Adrenal gland (tissue), 12 donors: ENCODE results near the gene PRPF39. TPM values are rescaled to one million over a fixed set of nuclear protein-coding genes. Genes with fewer than 3 reads are reported as not detected.

Source experiments
- DNase-seq, 7 donors: peaks; one replicate each; pipeline ENCODE4 v3.0.0-alpha.2; 2019 to 2020
- H3K27ac ChIP-seq, 5 donors: fragments of 200-600 bp; sonication (generic) in 4 of 5; 1 replicate in 3 of 5; 2 replicates in 2 of 5; pipeline versions ENCODE4 v1.5.1 to v1.8.0; 2016 to 2020; ENCODE audit warnings: mild to moderate bottlenecking in 1 of 5
- H3K27me3 ChIP-seq: fragments of 200-600 bp; 2 replicates; pipeline ENCODE4 v1.8.0; 2021
- H3K36me3 ChIP-seq, 2 donors: fragments of 200-600 bp; replicated peaks in 1 of 2; 1 replicate in 1 of 2; 2 replicates in 1 of 2; pipeline versions ENCODE4 v1.5.1 to v1.8.0; 2018 to 2022
- H3K4me1 ChIP-seq, 2 donors: fragments of 200-600 bp; replicated peaks in 1 of 2; 1 replicate in 1 of 2; 2 replicates in 1 of 2; pipeline versions ENCODE4 v1.5.1 to v1.8.0; 2018 to 2021
- H3K4me3 ChIP-seq, 4 donors: fragments of 200-600 bp; sonication (generic) in 3 of 4; one replicate each; pipeline ENCODE4 v1.5.1; 2016 to 2018
- H3K9me3 ChIP-seq, 3 donors: fragments of 200-600 bp; sonication (generic) in 1 of 3; replicated peaks in 1 of 3; 1 replicate in 2 of 3; 2 replicates in 1 of 3; pipeline versions ENCODE4 v1.5.1 to v1.8.0; 2016 to 2021
- POLR2A ChIP-seq, 2 donors: fragments of 450-650 bp; IDR thresholded peaks; one replicate each; pipeline ENCODE4 v1.6.1; 2017; ENCODE audit warnings: antibody characterized with exemption in 2 of 2, mild to moderate bottlenecking in 2 of 2, moderate library complexity in 1 of 2
- WGBS, 4 donors: extraction: QIAGEN DNeasy Blood & Tissue Kit in 2 of 4; methylation state at CpG; one replicate each; pipeline versions ENCODE4 v1.1.5 to v1.1.7; 2013 to 2017; 5-methylcytosine and 5-hydroxymethylcytosine counted together
- intact Hi-C, 2 donors: fragments of 100-400 bp; cut with DNase I; formaldehyde crosslinking; loops; one replicate each; pipeline versions ENCODE4 v1.14.1 to v1.15.0; 2022 to 2023
- polyA plus RNA-seq, 3 donors: library from polyadenylated mRNA; stranded (reverse); fragments of 200-250 nt in 2 of 3; fragments of 350-450 nt in 1 of 3; fragmentation: Illumina TruSeq in 1 of 3; extraction: RNeasy Lipid Tissue Mini Kit (QIAGEN cat#74804) in 1 of 3; gene quantifications; one replicate each; pipeline ENCODE4 v1.2.3, GENCODE V29; 2013 to 2014
- total RNA-seq, 9 donors: library from RNA; depleted of rRNA in 4 of 9; stranded (reverse); fragments of >200 nt in 4 of 9; fragments of 120-200 nt in 1 of 9; fragmentation: NEBNext Ultra II Directional in 1 of 9; extraction: Animal tissue kit (Norgen Biotek cat#: 25700) in 1 of 9; gene quantifications; one replicate each; pipeline versions ENCODE4 v1.1.0 to v1.2.4, GENCODE V29; 2013 to 2023
- TF ChIP-seq, protein P1 (sequence below), 6 experiments: fragments of 450-650 bp in 4 of 6; fragments of 200-600 bp in 2 of 6; sonication (generic) in 1 of 6; IDR thresholded peaks; 1 replicate in 5 of 6; 2 replicates in 1 of 6; pipeline versions ENCODE4 v1.5.1 to v1.8.0; 2016 to 2021; ENCODE audit warnings: antibody characterized with exemption in 6 of 6, mild to moderate bottlenecking in 2 of 6, moderate library complexity in 1 of 6
- donor health status: healthy with polysubstance abuse.
- donor health status: Bipolar disorder and iron deficiency.
- donor health status: DM: yes; HTN: yes; CAD: no.
- donor health status: DM: no; HTN: no; CAD: no.
- donor health status: DM: no; HTN: no; CAD: no.
- donor health status: DM: yes; HTN: yes; CAD: no.

PRPF39 gene
- total and polyA plus RNA-seq, 12 donors: 6.5 to 76.0 (median 36.4) TPM

DNA sequence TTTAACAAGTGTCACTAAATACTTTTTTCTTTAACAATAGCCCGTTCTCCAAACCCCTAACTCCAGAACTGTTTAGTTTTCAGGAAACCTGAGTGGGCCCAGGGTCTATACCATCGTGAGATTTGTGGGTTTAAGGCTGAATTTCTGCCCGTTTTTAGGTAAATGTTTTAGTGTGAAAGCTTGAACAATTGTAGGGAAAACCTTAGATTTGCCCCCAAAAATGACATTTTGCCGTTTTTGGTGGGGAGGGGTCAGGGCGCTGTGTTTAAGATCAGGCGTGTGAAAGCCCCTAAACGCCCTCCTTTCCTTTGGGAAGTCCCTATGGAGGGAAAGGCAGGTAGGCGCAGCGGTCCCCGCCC is 320 bp upstream of the PRPF39 start:
- intact Hi-C loops: no loop called here
- Histone ChIP-seq H3K36me3 (no peaks in the 10 kb centered on the region), H3K4me1 (peaks cover 11 to 39% of the 10 kb centered on the region in 2 donors), H3K27ac (peak overlapping the region in 3 of 5 donors; percentile 90 to 91 (median 90)), H3K9me3 (no peaks in the 10 kb centered on the region), H3K27me3 (no peaks in the 10 kb centered on the region), H3K4me3 (peak overlapping the region in 2 of 4 donors; percentile 65 to 67)
- WGBS, 4 donors: 1 to 2% (median 1%) methylated on average over 7 to 10 of the region's 10 CpGs
- TF ChIP-seq, protein P1, sequence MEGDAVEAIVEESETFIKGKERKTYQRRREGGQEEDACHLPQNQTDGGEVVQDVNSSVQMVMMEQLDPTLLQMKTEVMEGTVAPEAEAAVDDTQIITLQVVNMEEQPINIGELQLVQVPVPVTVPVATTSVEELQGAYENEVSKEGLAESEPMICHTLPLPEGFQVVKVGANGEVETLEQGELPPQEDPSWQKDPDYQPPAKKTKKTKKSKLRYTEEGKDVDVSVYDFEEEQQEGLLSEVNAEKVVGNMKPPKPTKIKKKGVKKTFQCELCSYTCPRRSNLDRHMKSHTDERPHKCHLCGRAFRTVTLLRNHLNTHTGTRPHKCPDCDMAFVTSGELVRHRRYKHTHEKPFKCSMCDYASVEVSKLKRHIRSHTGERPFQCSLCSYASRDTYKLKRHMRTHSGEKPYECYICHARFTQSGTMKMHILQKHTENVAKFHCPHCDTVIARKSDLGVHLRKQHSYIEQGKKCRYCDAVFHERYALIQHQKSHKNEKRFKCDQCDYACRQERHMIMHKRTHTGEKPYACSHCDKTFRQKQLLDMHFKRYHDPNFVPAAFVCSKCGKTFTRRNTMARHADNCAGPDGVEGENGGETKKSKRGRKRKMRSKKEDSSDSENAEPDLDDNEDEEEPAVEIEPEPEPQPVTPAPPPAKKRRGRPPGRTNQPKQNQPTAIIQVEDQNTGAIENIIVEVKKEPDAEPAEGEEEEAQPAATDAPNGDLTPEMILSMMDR (IDR thresholded peaks at IDR 0.05): no peak
- no peak for TF ChIP-seq POLR2A (IDR thresholded peaks at IDR 0.05)
- no peak for DNase-seq

- intact Hi-C loops: no loop called here
- Histone ChIP-seq H3K9me3 (no peaks in the 10 kb centered on the region), H3K36me3 (no peaks in the 10 kb centered on the region), H3K27me3 (no peaks in the 10 kb centered on the region), H3K4me3 (peak overlapping the region in 2 of 4 donors; percentile 65 to 67), H3K27ac (peak overlapping the region; percentile 64 to 91 (median 90)), H3K4me1 (peaks cover 19 to 51% of the 10 kb centered on the region in 2 donors)
- WGBS, 4 donors: 0 to 2% (median 1%) methylated on average over 4 of the region's 4 CpGs
- TF ChIP-seq, protein P1 (IDR thresholded peaks at IDR 0.05): no peak
- peak in 1 of 2 donors; percentile 39 for TF ChIP-seq POLR2A (IDR thresholded peaks at IDR 0.05)
- DNase-seq: no peak
Observed at GRCh38 chr14:45084946-45085346, 1.0 kb downstream of the PRPF39 start.

GRCh38 chr14:45089813-45090212 is 5.9 kb downstream of the PRPF39 start:
- Histone ChIP-seq H3K36me3 (no peaks in the 10 kb centered on the region), H3K27ac (no peak overlapping the region), H3K4me1 (peaks cover 27 to 61% of the 10 kb centered on the region in 2 donors), H3K27me3 (no peaks in the 10 kb centered on the region), H3K4me3 (no peak overlapping the region), H3K9me3 (no peaks in the 10 kb centered on the region)
- no peak for DNase-seq
- TF ChIP-seq, protein P1 (IDR thresholded peaks at IDR 0.05): no peak
- no peak for TF ChIP-seq POLR2A (IDR thresholded peaks at IDR 0.05)
- intact Hi-C loops: no loop called here
- 23 to 26% (median 25%) methylated on average over 1 of the region's 1 CpG for WGBS, 4 donors

GRCh38 chr14:45091710-45092109 is 7.8 kb downstream of the PRPF39 start:
- no peaks in the 10 kb centered on the region for H3K27me3 ChIP-seq
- no peak for DNase-seq
- WGBS, 4 donors: 46 to 62% (median 56%) methylated on average over 2 of the region's 2 CpGs
- no peak for TF ChIP-seq POLR2A (IDR thresholded peaks at IDR 0.05)
- TF ChIP-seq, protein P1 (IDR thresholded peaks at IDR 0.05): no peak
- no peak overlapping the region for H3K4me3 ChIP-seq
- intact Hi-C loops: no loop called here
- H3K4me1 ChIP-seq: peaks cover 21 to 42% of the 10 kb centered on the region in 2 donors
- H3K27ac ChIP-seq: no peak overlapping the region
- H3K9me3 ChIP-seq: no peaks in the 10 kb centered on the region
- peaks cover 0 to 10% of the 10 kb centered on the region in 2 donors for H3K36me3 ChIP-seq
